ENCODE results near the gene ESRRG. TPM values are rescaled to one million over a fixed set of nuclear protein-coding genes. Genes with fewer than 3 reads are reported as not detected.

Gene ESRRG
- total and polyA plus RNA-seq, 2 experiments from 2014 or later = 1.2 to 1.7 TPM

GRCh38 chr1:216523043-216523442 is 200.2 kb downstream of the ESRRG start (continued):
- no peak for TF ChIP-seq STAT1 (IDR thresholded peaks at IDR 0.05; ENCODE audit: unreplicated experiment)
- TF ChIP-seq POLR2AphosphoS5 (IDR thresholded peaks at IDR 0.05; ENCODE audit: low read depth) = no peak
- TF ChIP-seq ZNF114 (CRISPR knock-in tag; IDR thresholded peaks at IDR 0.05) = no peak
- TF ChIP-seq EZH2 (IDR thresholded peaks at IDR 0.05; ENCODE audit: low read depth, unreplicated experiment) = no peak
- TF ChIP-seq NANOG (IDR thresholded peaks at IDR 0.05; ENCODE audit: borderline replicate concordance) = no peak
- no peak for TF ChIP-seq CREB1 (CRISPR knock-in tag; IDR thresholded peaks at IDR 0.05; ENCODE audit: low read depth)
- no peak for TF ChIP-seq REST (IDR thresholded peaks at IDR 0.05; ENCODE audit: unreplicated experiment)

GRCh38 chr1:216521477-216521876 is 201.8 kb downstream of the ESRRG start:
- H3K27ac ChIP-seq (ENCODE audit: low read depth) = no peak overlapping the region
- no peaks in the 10 kb centered on the region for H3K4me1 ChIP-seq (ENCODE audit: insufficient read depth)
- Mint-ChIP-seq H3K27ac (no peak overlapping the region; the same call in 1 of the 2 replicates), H3K4me3 (no peak overlapping the region), H3K36me3 (ENCODE audit: low read depth) (no peaks in the 10 kb centered on the region), H3K4me1 (no peaks in the 10 kb centered on the region), H3K27me3 (ENCODE audit: insufficient read depth, low read depth, poor library complexity) (peaks cover 2% of the 10 kb centered on the region), H3K9me3 (no peaks in the 10 kb centered on the region)
- H3K36me3 ChIP-seq (ENCODE audit: insufficient read depth) = no peaks in the 10 kb centered on the region
- no peaks in the 10 kb centered on the region for H3K27me3 ChIP-seq (ENCODE audit: insufficient read depth)
- DNase-seq (ENCODE audit: low spot score) = no peak
- no peak overlapping the region for H3K4me3 ChIP-seq
- no peaks in the 10 kb centered on the region for H4K20me1 ChIP-seq (replicated peaks; ENCODE audit: insufficient read depth)
- no peak for TF ChIP-seq ZNF462 (CRISPR knock-in tag; IDR thresholded peaks at IDR 0.05)
- no peak for TF ChIP-seq JUNB (IDR thresholded peaks at IDR 0.05; ENCODE audit: unreplicated experiment)
- no peak for TF ChIP-seq CREB1 (CRISPR knock-in tag; IDR thresholded peaks at IDR 0.05; ENCODE audit: low read depth)
- no peak for TF ChIP-seq POLR2AphosphoS5 (IDR thresholded peaks at IDR 0.05; ENCODE audit: low read depth)
- TF ChIP-seq EZH2 (IDR thresholded peaks at IDR 0.05; ENCODE audit: low read depth, unreplicated experiment) = no peak
- no peak for TF ChIP-seq STAT1 (IDR thresholded peaks at IDR 0.05; ENCODE audit: unreplicated experiment)
- no peak for TF ChIP-seq NANOG (IDR thresholded peaks at IDR 0.05; ENCODE audit: borderline replicate concordance)
- no peak overlapping the region for H3K4me2 ChIP-seq
- H3K79me2 ChIP-seq (replicated peaks; ENCODE audit: insufficient read depth) = no peaks in the 10 kb centered on the region
- H2AFZ ChIP-seq = no peak overlapping the region
- no peak for ATAC-seq
- H3K9me2 ChIP-seq (ENCODE audit: insufficient read depth) = no peaks in the 10 kb centered on the region
- no peaks in the 10 kb centered on the region for H3F3A ChIP-seq (replicated peaks; ENCODE audit: low read depth)

Measured in GM23338 (cell line).